Astrocyte (in vitro differentiated cells and primary cell): ENCODE data around the gene NT5C1A. TPM values are rescaled to one million over a fixed set of nuclear protein-coding genes. Genes with fewer than 3 reads are reported as not detected.

Source experiments
- DNase-seq: peaks from one replicate; pipeline ENCODE4 v3.0.0-alpha.2; 2010; ENCODE audit warnings: low read depth
- FAIRE-seq: peaks from 2 replicates; lab custom pipeline; 2011; peaks lifted over from hg19 to GRCh38; lab: Jason Lieb, UNC
- H2AFZ ChIP-seq: 2 replicates; pipeline ENCODE4 v1.6.0; 2012; ENCODE audit warnings: low read depth, low read length, inconsistent platforms
- H3K27ac ChIP-seq: 2 replicates; pipeline ENCODE4 v1.5.1; 2011; ENCODE audit warnings: low read depth, low read length, inconsistent platforms
- H3K27me3 ChIP-seq: 2 replicates; pipeline ENCODE4 v1.6.0; 2011; ENCODE audit warnings: low read length, inconsistent platforms; ENCODE audit not compliant: insufficient read depth
- H3K36me3 ChIP-seq: 2 replicates; pipeline ENCODE4 v1.5.1; 2011; ENCODE audit warnings: low read length, inconsistent platforms; ENCODE audit not compliant: insufficient read depth
- H3K4me1 ChIP-seq: 2 replicates; pipeline ENCODE4 v1.5.1; 2011; ENCODE audit warnings: low read length, inconsistent platforms; ENCODE audit not compliant: insufficient read depth
- H3K4me2 ChIP-seq: 2 replicates; pipeline ENCODE4 v1.6.0; 2012; ENCODE audit warnings: low read length, inconsistent platforms
- H3K4me3 ChIP-seq: 2 replicates; pipeline ENCODE4 v1.5.1; 2011; ENCODE audit warnings: low read depth, mild to moderate bottlenecking, low read length, inconsistent platforms; ENCODE audit not compliant: insufficient read depth
- H3K79me2 ChIP-seq: 2 replicates; pipeline ENCODE4 v1.6.0; 2012; ENCODE audit warnings: mild to moderate bottlenecking, low read length, inconsistent platforms; ENCODE audit not compliant: insufficient read depth
- H3K9ac ChIP-seq: 2 replicates; pipeline ENCODE4 v1.6.0; 2012; ENCODE audit warnings: mild to moderate bottlenecking, low read length, inconsistent platforms
- H3K9me3 ChIP-seq: 2 replicates; pipeline ENCODE4 v1.5.1; 2012; ENCODE audit warnings: low read depth, mild to moderate bottlenecking, low read length, inconsistent platforms; ENCODE audit not compliant: insufficient read depth
- H4K20me1 ChIP-seq: 2 replicates; pipeline ENCODE4 v1.6.0; 2012; ENCODE audit warnings: low read length, inconsistent platforms; ENCODE audit not compliant: insufficient read depth
- H3K27ac Mint-ChIP-seq: one replicate; pipeline ENCODE4 v1.8.0; 2021; ENCODE audit warnings: mild to moderate bottlenecking, mixed read lengths; ENCODE audit not compliant: unreplicated experiment
- H3K27me3 Mint-ChIP-seq: one replicate; pipeline ENCODE4 v1.8.0; 2021; ENCODE audit warnings: low read depth, mixed read lengths; ENCODE audit not compliant: unreplicated experiment
- H3K36me3 Mint-ChIP-seq: one replicate; pipeline ENCODE4 v1.8.0; 2021; ENCODE audit warnings: low read depth, mixed read lengths; ENCODE audit not compliant: unreplicated experiment
- H3K4me1 Mint-ChIP-seq: one replicate; pipeline ENCODE4 v1.8.0; 2021; ENCODE audit warnings: low read depth, mixed read lengths; ENCODE audit not compliant: unreplicated experiment
- H3K4me3 Mint-ChIP-seq: one replicate; pipeline ENCODE4 v1.8.0; 2021; ENCODE audit warnings: mild to moderate bottlenecking, moderate library complexity, mixed read lengths; ENCODE audit not compliant: unreplicated experiment
- H3K9me3 Mint-ChIP-seq: one replicate; pipeline ENCODE4 v1.8.0; 2021; ENCODE audit warnings: mild to moderate bottlenecking, mixed read lengths; ENCODE audit not compliant: unreplicated experiment
- CTCF ChIP-seq: IDR thresholded peaks from 2 replicates; pipeline ENCODE4 v1.5.1; 2011; ENCODE audit warnings: low read depth, mild to moderate bottlenecking, inconsistent platforms, low read length, moderate library complexity; ENCODE audit not compliant: insufficient read depth
- EZH2 ChIP-seq: IDR thresholded peaks from 2 replicates; pipeline ENCODE4 v1.6.1; 2012; ENCODE audit warnings: mild to moderate bottlenecking, low read length, inconsistent platforms; ENCODE audit not compliant: insufficient read depth
- total RNA-seq: library from RNA; stranded (reverse); gene quantifications from 2 replicates; pipeline ENCODE4 v1.2.1, GENCODE V29; 2021

Gene NT5C1A
- total RNA-seq, 1 donor from 2014 or later: 0.20 TPM

- peaks cover 2% of the 10 kb centered on the region for H3K36me3 Mint-ChIP-seq
- peaks cover 68% of the 10 kb centered on the region for H3K27me3 Mint-ChIP-seq
These were observed 24.5 kb upstream of the NT5C1A start for GRCh38 chr1:39696448-39696847.

GRCh38 chr1:39695016-39695415 is 23.1 kb upstream of the NT5C1A start:
- Histone ChIP-seq H3K4me2 (no peak overlapping the region), H3K79me2 (no peaks in the 10 kb centered on the region), H3K36me3 (no peaks in the 10 kb centered on the region), H3K27ac (no peak overlapping the region), H3K4me3 (no peak overlapping the region), H3K9ac (no peak overlapping the region), H3K27me3 (peaks cover 73% of the 10 kb centered on the region), H3K9me3 (no peaks in the 10 kb centered on the region), H2AFZ (no peak overlapping the region), H3K4me1 (peaks cover 4% of the 10 kb centered on the region), H4K20me1 (peaks cover 4% of the 10 kb centered on the region)
- FAIRE-seq (no peak), DNase-seq (no peak)
- no peak overlapping the region for H3K4me3 Mint-ChIP-seq
- TF ChIP-seq CTCF (no peak), EZH2 (no peak)
- peaks cover 2% of the 10 kb centered on the region for H3K36me3 Mint-ChIP-seq
- H3K9me3 Mint-ChIP-seq: peaks cover 6% of the 10 kb centered on the region
- no peak overlapping the region for H3K27ac Mint-ChIP-seq
- H3K27me3 Mint-ChIP-seq: peaks cover 66% of the 10 kb centered on the region
- H3K4me1 Mint-ChIP-seq: peaks cover 6% of the 10 kb centered on the region

More at GRCh38 chr1:39696448-39696847, 24.5 kb upstream of the NT5C1A start:
- DNase-seq: no peak
- Histone ChIP-seq H3K4me3 (no peak overlapping the region), H3K9me3 (no peaks in the 10 kb centered on the region), H3K27me3 (peaks cover 60% of the 10 kb centered on the region), H3K79me2 (no peaks in the 10 kb centered on the region), H3K36me3 (no peaks in the 10 kb centered on the region), H3K4me2 (no peak overlapping the region), H3K27ac (no peak overlapping the region), H2AFZ (no peak overlapping the region), H4K20me1 (peaks cover 4% of the 10 kb centered on the region), H3K9ac (no peak overlapping the region), H3K4me1 (no peaks in the 10 kb centered on the region)
- Mint-ChIP-seq H3K4me3 (no peak overlapping the region), H3K4me1 (peaks cover 11% of the 10 kb centered on the region), H3K9me3 (peaks cover 6% of the 10 kb centered on the region), H3K27ac (peak overlapping the region; percentile 41)
- no peak for TF ChIP-seq CTCF
- FAIRE-seq: no peak

GRCh38 chr1:39694026-39694425 is 22.1 kb upstream of the NT5C1A start:
- H3K4me1 ChIP-seq: peaks cover 4% of the 10 kb centered on the region
- Mint-ChIP-seq H3K27me3 (peaks cover 70% of the 10 kb centered on the region), H3K36me3 (no peaks in the 10 kb centered on the region), H3K9me3 (peaks cover 2% of the 10 kb centered on the region), H3K4me1 (peaks cover 7% of the 10 kb centered on the region), H3K27ac (no peak overlapping the region), H3K4me3 (no peak overlapping the region)
- DNase-seq (no peak), FAIRE-seq (no peak)
- H3K36me3 ChIP-seq: no peaks in the 10 kb centered on the region
- no peaks in the 10 kb centered on the region for H3K79me2 ChIP-seq
- H3K27me3 ChIP-seq: peaks cover 79% of the 10 kb centered on the region
- H3K9ac ChIP-seq: no peak overlapping the region
- H2AFZ ChIP-seq: no peak overlapping the region
- no peak overlapping the region for H3K4me3 ChIP-seq
- TF ChIP-seq EZH2 (no peak), CTCF (no peak)
- peaks cover 4% of the 10 kb centered on the region for H4K20me1 ChIP-seq
- H3K9me3 ChIP-seq: no peaks in the 10 kb centered on the region
- H3K4me2 ChIP-seq: no peak overlapping the region
- no peak overlapping the region for H3K27ac ChIP-seq
